Ishikawa (cell line): Measurements from ENCODE around the gene ZNF554.

Experiments used
- CEBPB ChIP-seq: IDR thresholded peaks from 2 replicates; pipeline ENCODE4 v1.6.1; 2012
- CREB1 ChIP-seq: IDR thresholded peaks from 2 replicates; pipeline ENCODE4 v1.6.1; 2012; ENCODE audit warnings: low read depth
- EGR1 ChIP-seq: IDR thresholded peaks from 2 replicates; pipeline ENCODE4 v1.6.1; 2012
- EP300 ChIP-seq: IDR thresholded peaks from 2 replicates; pipeline ENCODE4 v1.6.1; 2012; ENCODE audit warnings: borderline replicate concordance
- FOXM1 ChIP-seq: IDR thresholded peaks from 2 replicates; pipeline ENCODE4 v1.6.1; 2012; ENCODE audit warnings: low read depth, borderline replicate concordance
- MAX ChIP-seq: IDR thresholded peaks from 2 replicates; pipeline ENCODE4 v1.6.1; 2012
- NFIC ChIP-seq: IDR thresholded peaks from 2 replicates; pipeline ENCODE4 v1.6.1; 2012
- RAD21 ChIP-seq: IDR thresholded peaks from 2 replicates; pipeline ENCODE4 v1.6.1; 2012; ENCODE audit warnings: low read depth
- REST ChIP-seq: IDR thresholded peaks from 2 replicates; pipeline ENCODE4 v1.6.1; 2012; ENCODE audit warnings: low read depth, mild to moderate bottlenecking
- TAF1 ChIP-seq: IDR thresholded peaks from 2 replicates; pipeline ENCODE4 v1.6.1; 2012; ENCODE audit warnings: low read depth, mild to moderate bottlenecking
- TCF12 ChIP-seq: IDR thresholded peaks from 2 replicates; pipeline ENCODE4 v1.6.1; 2012; ENCODE audit warnings: low read depth
- TEAD4 ChIP-seq: IDR thresholded peaks from 2 replicates; pipeline ENCODE4 v1.6.1; 2012
- USF1 ChIP-seq: IDR thresholded peaks from 2 replicates; pipeline ENCODE4 v1.6.1; 2012
- YY1 ChIP-seq: IDR thresholded peaks from 2 replicates; pipeline ENCODE4 v1.6.1; 2012; ENCODE audit warnings: low read depth
- ZBTB7A ChIP-seq: IDR thresholded peaks from 2 replicates; pipeline ENCODE4 v1.6.1; 2012; ENCODE audit warnings: low read depth

The ZNF554 gene

DNA sequence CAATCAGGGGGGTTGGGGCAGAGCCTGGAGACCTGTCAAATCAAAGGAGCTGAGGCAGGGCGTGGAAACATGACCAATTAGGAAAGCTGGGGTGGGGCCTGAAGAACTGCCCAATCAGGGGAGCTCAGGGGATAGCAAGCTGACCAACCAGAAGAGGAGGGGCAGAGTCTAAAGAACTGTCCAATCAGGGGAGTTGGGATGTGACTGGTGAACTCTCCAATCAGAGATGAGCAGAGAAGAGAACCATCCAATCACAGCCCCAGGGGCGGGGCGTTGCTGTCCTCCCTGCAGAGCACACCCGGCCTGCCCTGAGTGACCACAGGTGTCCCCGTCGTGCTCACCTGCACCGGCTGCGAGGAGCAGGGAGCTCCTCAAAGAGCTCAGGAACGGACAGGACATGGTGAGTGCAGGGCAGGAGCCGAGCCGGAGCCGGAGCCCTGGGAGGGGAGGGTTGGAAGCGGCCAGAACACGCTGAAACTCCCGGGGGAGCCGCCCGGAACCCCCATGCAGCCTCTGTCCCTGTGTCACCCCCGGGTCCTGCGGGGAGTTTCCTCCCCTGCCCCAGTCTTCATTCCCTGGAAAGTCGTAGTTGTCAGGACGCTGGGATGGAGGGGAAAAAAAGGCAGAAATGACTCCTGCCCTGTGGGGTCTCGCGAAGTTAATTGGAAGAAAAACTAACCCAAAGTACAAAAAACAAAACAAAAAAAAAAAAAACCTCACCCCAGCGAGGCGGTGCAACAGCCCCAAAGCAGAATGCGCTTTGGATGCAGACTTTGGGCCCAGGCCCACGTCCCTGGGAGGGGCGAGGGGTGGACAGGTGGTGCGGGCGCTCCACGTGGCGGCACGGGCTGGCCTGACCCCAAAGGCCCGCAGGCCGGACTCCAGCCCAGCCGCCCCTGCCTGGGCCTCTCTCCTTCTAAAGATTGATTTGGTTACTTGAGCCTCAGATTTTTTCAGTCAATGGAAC is 47.6 kb downstream of the ZNF554 start, which contains the start of gene ZNF556:
Gene ZNF556 (plus strand): TSS at position 311 of the 967 bp plus-strand sequence. CDS start 87 bp downstream, at position 398.
- no peak for TF ChIP-seq YY1
- no peak for TF ChIP-seq RAD21
- no peak for TF ChIP-seq NFIC
- TF ChIP-seq FOXM1 = no peak
- no peak for TF ChIP-seq TCF12
- no peak for TF ChIP-seq EP300
- TF ChIP-seq TEAD4 = no peak
- TF ChIP-seq CREB1 = no peak
- TF ChIP-seq REST = no peak
- TF ChIP-seq TAF1 = peak; percentile 24; the same call in 1 of the 2 replicates
- TF ChIP-seq CEBPB = no peak
- TF ChIP-seq EGR1 = no peak
- peak; percentile 71 for TF ChIP-seq MAX
- TF ChIP-seq ZBTB7A = no peak
- TF ChIP-seq USF1 = no peak

DNA sequence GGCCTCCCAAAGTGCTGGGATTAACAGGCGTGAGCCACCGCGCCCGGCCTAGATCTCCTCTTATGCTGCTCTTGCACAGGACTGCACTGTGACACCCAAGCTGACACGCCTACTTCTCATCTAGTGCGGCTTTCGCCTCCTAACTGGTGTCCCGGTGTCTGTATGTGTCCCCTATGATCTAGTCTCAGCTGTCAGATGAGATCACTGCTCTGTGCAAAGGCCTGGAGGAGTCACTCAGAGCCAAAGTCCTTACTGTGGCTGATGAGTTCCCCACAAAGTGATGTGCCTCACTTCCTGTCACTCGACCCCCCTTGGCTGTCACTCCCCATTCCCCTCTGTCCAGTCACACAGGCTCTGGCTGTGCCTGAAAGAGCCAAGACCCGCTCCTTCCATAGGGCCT is 50.0 kb downstream of the ZNF554 start:
- no peak for TF ChIP-seq ZBTB7A
- no peak for TF ChIP-seq EGR1
- no peak for TF ChIP-seq TCF12
- no peak for TF ChIP-seq EP300
- no peak for TF ChIP-seq TAF1
- no peak for TF ChIP-seq CEBPB
- TF ChIP-seq RAD21 = no peak

DNA sequence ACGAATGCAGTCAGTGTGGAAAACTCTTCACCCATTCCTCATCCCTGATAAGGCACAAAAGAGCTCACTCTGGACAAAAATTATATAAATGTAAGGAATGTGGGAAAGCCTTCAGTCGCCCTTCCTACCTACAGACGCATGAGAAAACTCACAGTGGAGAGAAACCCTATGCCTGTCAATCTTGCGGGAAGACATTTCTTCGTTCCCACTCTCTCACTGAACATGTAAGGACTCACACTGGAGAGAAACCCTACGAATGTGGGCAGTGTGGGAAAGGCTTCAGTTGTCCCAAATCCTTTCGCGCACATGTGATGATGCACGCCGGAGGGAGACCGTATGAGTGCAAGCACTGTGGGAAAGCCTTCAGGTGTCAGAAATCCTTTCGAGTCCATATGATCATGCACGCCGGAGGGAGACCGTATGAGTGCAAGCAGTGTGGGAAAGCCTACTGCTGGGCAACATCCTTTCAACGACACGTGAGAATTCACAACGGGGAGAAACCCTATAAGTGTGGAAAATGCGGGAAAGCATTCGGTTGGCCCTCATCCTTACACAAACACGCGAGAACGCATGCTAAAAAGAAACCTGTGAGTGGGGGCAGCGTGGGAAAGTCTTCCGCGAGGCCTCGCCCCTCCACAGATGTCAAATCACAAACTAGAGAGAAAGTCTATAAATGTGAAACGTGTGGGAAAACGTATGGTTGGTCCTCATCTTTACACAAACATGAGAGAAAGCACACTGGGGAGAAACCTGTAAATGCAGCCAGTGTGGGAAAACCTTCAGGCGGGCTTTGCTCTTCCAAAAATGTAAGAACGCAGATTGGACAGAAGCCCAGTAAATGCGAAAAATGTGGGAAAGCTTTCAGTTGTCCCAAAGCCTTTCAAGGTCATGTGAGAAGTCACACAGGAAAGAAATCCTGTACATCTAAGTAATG is 58.0 kb downstream of the ZNF554 start:
- TF ChIP-seq EGR1 (no peak), USF1 (peak; percentile 15; the same call in 1 of the 2 replicates), TEAD4 (0 out of 2 replicates have a peak, but pooled peaks have one; percentile 19), TCF12 (0 out of 2 replicates have a peak, but pooled peaks have one; percentile 28)

DNA sequence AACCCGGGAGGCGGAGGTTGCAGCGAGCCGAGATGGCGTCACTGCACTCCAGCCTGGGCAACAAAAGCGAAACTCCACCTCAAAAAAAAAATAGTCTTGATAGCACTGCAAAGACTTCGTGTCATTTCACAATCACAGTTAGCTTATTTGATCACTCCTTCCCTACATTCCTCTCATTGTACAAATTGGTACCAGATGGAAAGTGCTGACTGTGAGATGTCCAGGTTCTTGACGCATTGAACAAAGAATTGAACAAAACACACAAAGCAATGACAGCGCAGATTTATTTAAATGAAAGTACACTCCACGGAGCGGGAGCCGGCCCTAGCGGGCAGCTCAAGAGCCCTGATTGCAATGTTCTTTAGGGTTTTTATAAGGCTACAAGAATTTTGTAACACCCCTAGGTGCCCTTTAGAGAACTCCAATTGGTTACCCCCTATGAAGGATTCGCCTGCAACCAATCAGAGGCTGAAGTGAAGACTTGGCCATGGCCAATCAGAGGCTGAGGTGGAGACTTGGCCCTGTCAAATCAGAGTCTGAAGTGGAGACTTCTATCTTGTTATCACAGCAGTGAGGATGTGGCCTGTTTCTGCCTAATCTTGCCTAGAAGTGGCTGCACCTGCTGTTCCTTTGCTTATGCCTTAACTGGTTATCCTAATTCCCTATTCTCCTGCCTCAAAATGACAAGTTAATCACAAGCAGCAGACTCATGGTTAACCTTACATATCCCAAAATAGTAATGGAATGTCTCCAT is 64.2 kb downstream of the ZNF554 start:
- no peak for TF ChIP-seq TEAD4
- no peak for TF ChIP-seq EP300
- no peak for TF ChIP-seq RAD21
- no peak for TF ChIP-seq NFIC
- TF ChIP-seq FOXM1 = no peak
- TF ChIP-seq REST = no peak
- TF ChIP-seq MAX = no peak
- TF ChIP-seq YY1 = no peak
- no peak for TF ChIP-seq USF1
- no peak for TF ChIP-seq TCF12
- no peak for TF ChIP-seq CREB1
- TF ChIP-seq TAF1 = no peak
- TF ChIP-seq EGR1 = no peak
- TF ChIP-seq ZBTB7A = no peak
- TF ChIP-seq CEBPB = no peak
